Uterus (tissue), 4 donors: ENCODE results near the gene DENND5B. TPM values are rescaled to one million over a fixed set of nuclear protein-coding genes. Genes with fewer than 3 reads are reported as not detected.

Experiments used
- DNase-seq, 2 donors: peaks; one replicate each; pipeline ENCODE4 v3.0.0-alpha.2; 2019 to 2020
- H3K27ac ChIP-seq, 2 donors: fragments of 200-600 bp; sonication (generic); 1 replicate in 1 of 2; 2 replicates in 1 of 2; pipeline ENCODE4 v1.5.1; 2016 to 2018
- H3K27me3 ChIP-seq, 2 donors: fragments of 200-600 bp; sonication (generic); one replicate each; pipeline ENCODE4 v1.5.1; 2018 to 2019; ENCODE audit warnings: control low read depth in 1 of 2
- H3K36me3 ChIP-seq, 2 donors: fragments of 200-600 bp; sonication (generic); one replicate each; pipeline ENCODE4 v1.5.1; 2019; ENCODE audit warnings: control low read depth in 1 of 2
- H3K4me1 ChIP-seq, 2 donors: fragments of 200-600 bp; sonication (generic); one replicate each; pipeline ENCODE4 v1.5.1; 2018 to 2019; ENCODE audit warnings: control low read depth in 1 of 2
- H3K4me3 ChIP-seq, 2 donors: fragments of 200-600 bp; sonication (generic); 1 replicate in 1 of 2; 2 replicates in 1 of 2; pipeline ENCODE4 v1.5.1; 2018 to 2019; ENCODE audit warnings: mild to moderate bottlenecking in 1 of 2
- H3K9me3 ChIP-seq, 2 donors: fragments of 200-600 bp; sonication (generic); one replicate each; pipeline ENCODE4 v1.5.1; 2019; ENCODE audit warnings: control low read depth in 1 of 2
- POLR2A ChIP-seq, 2 donors: fragments of 450-650 bp; IDR thresholded peaks; one replicate each; pipeline ENCODE4 v1.6.1; 2016; ENCODE audit warnings: antibody characterized with exemption in 2 of 2, mild to moderate bottlenecking in 1 of 2, moderate library complexity in 1 of 2
- intact Hi-C: fragments of 100-400 bp; cut with DNase I; formaldehyde crosslinking; loops from one replicate; pipeline ENCODE4 v1.15.1; 2023; ENCODE audit warnings: low total_unique reads
- total RNA-seq, 4 donors: library from RNA; depleted of rRNA in 3 of 4; stranded (reverse); fragments of >200 nt in 3 of 4; gene quantifications; one replicate each; pipeline versions ENCODE4 v1.1.0 to v1.2.4, GENCODE V29; 2014 to 2023
- TF ChIP-seq, protein P1 (sequence below), 4 experiments: fragments of 200-600 bp in 2 of 4; fragments of 450-650 bp in 2 of 4; sonication (generic) in 2 of 4; IDR thresholded peaks; one replicate each; pipeline ENCODE4 v1.5.1; 2016 to 2019; ENCODE audit warnings: antibody characterized with exemption in 4 of 4, mild to moderate bottlenecking in 2 of 4, moderate library complexity in 1 of 4
- donor health status: DM: yes; HTN: yes; CAD: no.

DENND5B gene
- total RNA-seq, 4 donors from 2014 or later, result 14.4 to 37.0 (median 26.5) TPM

GRCh38 chr12:31521964-31522363 is 69.0 kb downstream of the DENND5B start:
- Histone ChIP-seq H3K4me1 (peaks cover 0 to 4% of the 10 kb centered on the region in 2 donors), H3K27me3 (no peaks in the 10 kb centered on the region), H3K27ac (no peak overlapping the region), H3K9me3 (no peaks in the 10 kb centered on the region), H3K36me3 (no peaks in the 10 kb centered on the region), H3K4me3 (no peak overlapping the region)
- no peak for TF ChIP-seq POLR2A (IDR thresholded peaks at IDR 0.05)
- TF ChIP-seq, protein P1, sequence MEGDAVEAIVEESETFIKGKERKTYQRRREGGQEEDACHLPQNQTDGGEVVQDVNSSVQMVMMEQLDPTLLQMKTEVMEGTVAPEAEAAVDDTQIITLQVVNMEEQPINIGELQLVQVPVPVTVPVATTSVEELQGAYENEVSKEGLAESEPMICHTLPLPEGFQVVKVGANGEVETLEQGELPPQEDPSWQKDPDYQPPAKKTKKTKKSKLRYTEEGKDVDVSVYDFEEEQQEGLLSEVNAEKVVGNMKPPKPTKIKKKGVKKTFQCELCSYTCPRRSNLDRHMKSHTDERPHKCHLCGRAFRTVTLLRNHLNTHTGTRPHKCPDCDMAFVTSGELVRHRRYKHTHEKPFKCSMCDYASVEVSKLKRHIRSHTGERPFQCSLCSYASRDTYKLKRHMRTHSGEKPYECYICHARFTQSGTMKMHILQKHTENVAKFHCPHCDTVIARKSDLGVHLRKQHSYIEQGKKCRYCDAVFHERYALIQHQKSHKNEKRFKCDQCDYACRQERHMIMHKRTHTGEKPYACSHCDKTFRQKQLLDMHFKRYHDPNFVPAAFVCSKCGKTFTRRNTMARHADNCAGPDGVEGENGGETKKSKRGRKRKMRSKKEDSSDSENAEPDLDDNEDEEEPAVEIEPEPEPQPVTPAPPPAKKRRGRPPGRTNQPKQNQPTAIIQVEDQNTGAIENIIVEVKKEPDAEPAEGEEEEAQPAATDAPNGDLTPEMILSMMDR (IDR thresholded peaks at IDR 0.05), result no peak
- intact Hi-C loops, result no loop called here
- DNase-seq, result no peak

DNA sequence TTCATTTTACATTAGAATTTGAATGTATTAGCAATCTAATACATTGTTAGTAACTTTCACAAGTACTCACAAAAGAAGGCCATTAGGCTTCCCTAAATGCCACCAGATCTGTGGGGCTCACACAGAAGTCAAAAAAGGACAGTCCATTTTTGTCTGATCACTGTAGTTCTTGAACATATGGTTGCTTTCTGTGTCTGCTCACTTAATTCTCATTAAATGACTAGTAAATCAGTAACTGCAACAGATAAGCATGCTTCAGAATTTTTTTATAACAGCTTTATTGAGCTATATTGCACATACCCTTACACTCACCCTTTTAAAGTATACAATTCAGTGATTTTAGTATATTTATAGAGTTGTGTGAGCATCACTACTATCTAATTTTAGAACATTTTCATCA is 71.4 kb downstream of the DENND5B start:
- TF ChIP-seq, protein P1 (IDR thresholded peaks at IDR 0.05), result no peak
- Histone ChIP-seq H3K4me1 (peaks cover 0 to 4% of the 10 kb centered on the region in 2 donors), H3K36me3 (no peaks in the 10 kb centered on the region), H3K27ac (peak overlapping the region; percentile 26 to 53), H3K4me3 (no peak overlapping the region), H3K9me3 (no peaks in the 10 kb centered on the region), H3K27me3 (no peaks in the 10 kb centered on the region)
- intact Hi-C loops, result no loop called here
- no peak for DNase-seq

DNA sequence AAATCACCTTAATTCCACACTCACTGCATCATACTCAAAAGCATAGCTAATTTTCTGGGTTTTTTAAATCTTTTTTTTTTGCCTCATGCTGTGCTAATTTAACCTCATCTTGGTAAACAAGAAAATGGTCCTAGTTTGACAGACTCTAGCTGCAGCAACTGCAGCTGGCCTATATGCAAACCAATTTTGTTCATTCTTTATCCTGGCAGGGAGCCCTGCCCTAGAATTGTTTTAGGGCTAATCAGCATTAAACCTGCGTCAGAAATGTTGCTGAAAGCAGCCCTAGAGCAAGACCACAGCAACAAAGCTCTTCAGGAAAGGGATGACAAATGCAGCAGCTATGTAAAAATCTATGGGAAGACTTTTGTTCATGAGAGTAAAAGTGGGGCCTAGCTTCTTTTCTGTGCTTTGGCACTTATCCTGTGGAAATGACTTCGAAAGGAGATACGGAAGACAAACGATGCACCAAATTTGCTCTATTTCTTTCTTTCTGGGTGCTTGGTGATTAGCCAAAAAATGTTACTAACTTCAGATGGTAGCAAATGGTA is 72.2 kb downstream of the DENND5B start:
- intact Hi-C loops, result no loop called here
- Histone ChIP-seq H3K4me3 (no peak overlapping the region), H3K36me3 (no peaks in the 10 kb centered on the region), H3K27ac (peak overlapping the region; percentile 40 to 53), H3K9me3 (no peaks in the 10 kb centered on the region), H3K4me1 (peaks cover 0 to 4% of the 10 kb centered on the region in 2 donors), H3K27me3 (no peaks in the 10 kb centered on the region)
- DNase-seq, result peak; percentile 34 to 36
- no peak for TF ChIP-seq POLR2A (IDR thresholded peaks at IDR 0.05)
- TF ChIP-seq, protein P1 (IDR thresholded peaks at IDR 0.05), result no peak

- intact Hi-C loops, result no loop called here
Measured at GRCh38 chr12:31517994-31518393, 72.9 kb downstream of the DENND5B start.

GRCh38 chr12:31516702-31517101 is 74.2 kb downstream of the DENND5B start:
- intact Hi-C loops, result no loop called here
- H3K27ac ChIP-seq, result no peak overlapping the region
- H3K9me3 ChIP-seq, result no peaks in the 10 kb centered on the region
- peaks cover 0 to 4% of the 10 kb centered on the region in 2 donors for H3K4me1 ChIP-seq
- no peaks in the 10 kb centered on the region for H3K36me3 ChIP-seq
- H3K27me3 ChIP-seq, result no peaks in the 10 kb centered on the region
- TF ChIP-seq POLR2A (IDR thresholded peaks at IDR 0.05), result no peak
- TF ChIP-seq, protein P1 (IDR thresholded peaks at IDR 0.05), result no peak
- DNase-seq, result no peak
- H3K4me3 ChIP-seq, result no peak overlapping the region

More at GRCh38 chr12:31517994-31518393, 72.9 kb downstream of the DENND5B start:
- Histone ChIP-seq H3K9me3 (no peaks in the 10 kb centered on the region), H3K36me3 (no peaks in the 10 kb centered on the region), H3K4me1 (peaks cover 0 to 4% of the 10 kb centered on the region in 2 donors), H3K27me3 (no peaks in the 10 kb centered on the region), H3K27ac (peak overlapping the region in 1 of 2 donors; percentile 53), H3K4me3 (no peak overlapping the region)
- TF ChIP-seq, protein P1 (IDR thresholded peaks at IDR 0.05), result no peak
- no peak for TF ChIP-seq POLR2A (IDR thresholded peaks at IDR 0.05)
- DNase-seq, result no peak
